Measurements from ENCODE around the gene MANEAL. TPM values are rescaled to one million over a fixed set of nuclear protein-coding genes. Genes with fewer than 3 reads are reported as not detected.

The MANEAL gene, protein sequence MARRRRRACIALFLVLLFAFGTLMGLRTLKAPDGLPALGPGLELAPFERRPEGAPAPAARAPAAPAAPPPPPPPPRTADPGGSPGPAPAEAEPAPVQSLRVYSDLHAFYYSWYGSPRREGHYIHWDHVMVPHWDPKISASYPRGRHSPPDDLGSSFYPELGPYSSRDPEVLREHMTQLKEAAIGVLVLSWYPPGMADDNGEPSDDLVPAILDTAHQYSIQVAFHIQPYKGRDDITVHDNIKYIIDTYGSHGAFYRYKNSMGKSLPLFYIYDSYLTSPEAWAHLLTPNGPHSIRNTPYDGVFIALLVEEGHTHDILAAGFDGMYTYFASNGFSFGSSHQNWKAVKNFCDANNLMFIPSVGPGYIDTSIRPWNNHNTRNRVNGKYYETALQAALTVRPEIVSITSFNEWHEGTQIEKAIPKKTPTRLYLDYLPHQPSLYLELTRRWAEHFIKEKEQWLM
- 9.9 and 11.6 TPM in 2 replicates for total RNA-seq (2014; rRNA removed; shearing (Covaris generic))

- peak; percentile 89 for DNase-seq
- Histone ChIP-seq H3K4me3 (ENCODE audit: insufficient read depth, low read depth, low read length) (peak within 1 kb of the TSS; percentile 69), H3K36me3 (replicated peaks; ENCODE audit: control insufficient read depth, insufficient read depth, low read length) (no peaks in the 10 kb centered on the region), H3K27me3 (ENCODE audit: control insufficient read depth, insufficient read depth, low read length) (peaks cover 50% of the 10 kb centered on the region)
These were observed at the start of gene MANEAL for GRCh38 chr1:37793773-37794371. TSS of gene MANEAL (plus strand) at chr1:37793847. CDS start at chr1:37794183, 336 bp downstream.

- peaks cover 14% of the 10 kb centered on the region for H3K27me3 ChIP-seq (ENCODE audit: control insufficient read depth, insufficient read depth, low read length)
These were observed 46.8 kb upstream of the MANEAL start for GRCh38 chr1:37746806-37747205.

DNA sequence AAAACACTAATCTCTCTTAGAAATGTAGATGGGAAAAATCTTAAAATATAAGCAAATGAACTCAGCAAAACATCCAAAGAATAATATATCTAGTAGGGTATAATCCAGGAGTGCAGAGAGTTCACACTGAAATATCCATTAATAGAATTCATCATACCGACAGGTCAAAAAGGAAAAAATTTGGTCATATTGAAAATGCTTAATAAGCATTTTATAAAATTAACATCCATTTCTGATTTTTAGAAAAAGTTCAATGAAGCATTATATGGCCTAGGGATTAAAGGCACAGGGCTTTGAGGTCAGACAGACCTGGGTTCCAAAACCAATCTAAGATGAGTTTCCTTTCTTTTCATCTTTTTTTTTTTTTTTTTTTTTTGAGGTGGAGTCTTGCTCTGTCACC, 45.1 kb upstream of the MANEAL start:
- no peak overlapping the region for H3K4me3 ChIP-seq (ENCODE audit: insufficient read depth, low read depth, low read length)
- no peaks in the 10 kb centered on the region for H3K36me3 ChIP-seq (replicated peaks; ENCODE audit: control insufficient read depth, insufficient read depth, low read length)
- H3K27me3 ChIP-seq (ENCODE audit: control insufficient read depth, insufficient read depth, low read length), result peaks cover 31% of the 10 kb centered on the region
- no peak for DNase-seq

More at GRCh38 chr1:37746806-37747205, 46.8 kb upstream of the MANEAL start:
- DNase-seq, result no peak
- H3K4me3 ChIP-seq (ENCODE audit: insufficient read depth, low read depth, low read length), result no peak overlapping the region
- no peaks in the 10 kb centered on the region for H3K36me3 ChIP-seq (replicated peaks; ENCODE audit: control insufficient read depth, insufficient read depth, low read length)

GRCh38 chr1:37752213-37752582, 41.4 kb upstream of the MANEAL start:
- Histone ChIP-seq H3K27me3 (ENCODE audit: control insufficient read depth, insufficient read depth, low read length) (peaks cover 61% of the 10 kb centered on the region), H3K4me3 (ENCODE audit: insufficient read depth, low read depth, low read length) (peak overlapping the region; percentile 20; the same call in 1 of the 2 replicates), H3K36me3 (replicated peaks; ENCODE audit: control insufficient read depth, insufficient read depth, low read length) (no peaks in the 10 kb centered on the region)
- no peak for DNase-seq

- Histone ChIP-seq H3K27me3 (ENCODE audit: control insufficient read depth, insufficient read depth, low read length) (peaks cover 66% of the 10 kb centered on the region), H3K4me3 (ENCODE audit: insufficient read depth, low read depth, low read length) (peak overlapping the region; percentile 20), H3K36me3 (replicated peaks; ENCODE audit: control insufficient read depth, insufficient read depth, low read length) (no peaks in the 10 kb centered on the region)
- DNase-seq, result peak; percentile 90
These were observed 40.8 kb upstream of the MANEAL start for GRCh38 chr1:37752583-37753471.

DNA sequence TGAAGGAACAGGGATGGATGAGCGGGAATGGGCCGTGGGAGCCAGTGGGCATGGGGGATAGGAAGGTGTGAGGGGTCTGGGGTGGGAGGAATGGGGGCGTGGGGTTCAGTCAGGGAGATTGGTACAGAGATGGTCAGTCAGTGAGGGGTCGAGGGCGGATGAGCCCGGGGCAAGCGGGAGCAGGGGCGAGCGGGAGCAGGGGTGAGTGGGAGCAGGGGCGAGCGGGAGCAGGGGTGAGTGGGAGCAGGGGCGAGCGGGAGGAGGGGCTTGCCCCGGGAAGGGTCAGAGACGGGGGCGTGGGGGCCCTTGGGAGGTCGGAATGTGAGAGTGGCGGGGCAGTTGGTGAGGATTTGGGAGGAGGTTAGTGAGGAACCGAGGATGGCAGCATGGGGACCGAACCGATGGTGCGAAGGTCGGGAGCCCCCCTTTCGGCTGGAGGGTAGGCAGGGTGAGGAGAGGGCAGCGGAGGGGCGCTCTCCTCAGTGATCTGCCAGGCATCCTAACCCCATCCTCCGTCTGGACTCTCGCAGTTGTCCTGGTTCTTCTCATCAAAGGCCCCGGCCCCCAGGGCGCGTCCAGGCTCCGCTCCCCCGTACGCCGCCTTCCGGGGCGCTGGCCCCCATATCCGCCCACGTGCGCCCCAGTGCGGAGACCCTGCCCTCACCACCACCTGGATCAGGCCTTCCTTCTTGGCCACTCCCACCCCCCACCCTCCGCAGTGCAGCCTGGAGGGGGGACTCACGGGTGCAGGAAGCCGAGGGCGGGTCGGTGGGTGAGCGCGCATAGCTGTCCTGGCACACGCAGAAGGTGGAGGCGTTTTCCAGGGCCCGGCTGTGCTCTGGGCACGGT, 40.0 kb upstream of the MANEAL start:
- DNase-seq, result peak; percentile 82
- Histone ChIP-seq H3K36me3 (replicated peaks; ENCODE audit: control insufficient read depth, insufficient read depth, low read length) (no peaks in the 10 kb centered on the region), H3K4me3 (ENCODE audit: insufficient read depth, low read depth, low read length) (peak overlapping the region; percentile 33; the same call in 1 of the 2 replicates), H3K27me3 (ENCODE audit: control insufficient read depth, insufficient read depth, low read length) (peaks cover 68% of the 10 kb centered on the region)

DNA sequence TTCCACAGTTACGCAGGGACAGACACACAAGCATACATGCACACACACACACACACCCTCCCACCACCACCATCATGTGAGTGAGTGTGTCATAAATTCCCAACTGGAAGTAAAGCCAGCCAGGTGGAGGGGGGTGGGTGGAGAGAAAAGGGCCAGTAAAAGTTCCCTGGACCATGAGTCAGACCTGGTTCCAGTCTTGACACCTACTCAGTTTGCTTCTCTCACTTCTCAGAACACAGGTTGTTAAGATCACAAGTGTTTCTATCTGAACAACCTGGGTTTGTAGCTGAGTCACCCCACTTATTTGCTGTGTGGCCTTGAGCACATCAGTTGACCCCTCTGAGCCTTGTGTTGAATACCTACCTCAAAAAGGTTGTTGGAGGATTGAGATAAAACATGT, 38.4 kb upstream of the MANEAL start:
- Histone ChIP-seq H3K4me3 (ENCODE audit: insufficient read depth, low read depth, low read length) (no peak overlapping the region), H3K36me3 (replicated peaks; ENCODE audit: control insufficient read depth, insufficient read depth, low read length) (no peaks in the 10 kb centered on the region), H3K27me3 (ENCODE audit: control insufficient read depth, insufficient read depth, low read length) (peaks cover 80% of the 10 kb centered on the region)
- no peak for DNase-seq

GRCh38 chr1:37755951-37756560, 37.6 kb upstream of the MANEAL start:
- Histone ChIP-seq H3K27me3 (ENCODE audit: control insufficient read depth, insufficient read depth, low read length) (peaks cover 82% of the 10 kb centered on the region), H3K36me3 (replicated peaks; ENCODE audit: control insufficient read depth, insufficient read depth, low read length) (no peaks in the 10 kb centered on the region), H3K4me3 (ENCODE audit: insufficient read depth, low read depth, low read length) (no peak overlapping the region)
- no peak for DNase-seq

DNA sequence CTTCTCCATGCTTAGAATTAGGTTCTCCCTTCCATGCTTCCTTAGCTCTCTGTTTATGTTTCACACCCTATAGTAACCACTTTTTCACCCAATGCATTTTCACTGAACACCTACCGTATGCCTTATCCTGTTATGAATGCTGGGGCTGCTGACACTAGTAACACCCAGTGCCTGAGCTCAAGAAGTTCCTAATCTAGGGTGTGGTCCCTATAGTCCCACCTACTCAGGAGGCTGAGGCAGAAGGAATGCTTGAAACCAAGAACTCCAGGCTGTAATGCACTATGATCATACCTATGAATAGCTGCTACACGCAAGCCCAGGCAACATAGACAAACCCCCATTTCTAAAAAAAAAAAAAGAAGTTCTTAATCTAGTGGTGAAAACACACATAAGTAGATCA, 34.2 kb upstream of the MANEAL start:
- no peak overlapping the region for H3K4me3 ChIP-seq (ENCODE audit: insufficient read depth, low read depth, low read length)
- DNase-seq, result no peak
- peaks cover 80% of the 10 kb centered on the region for H3K27me3 ChIP-seq (ENCODE audit: control insufficient read depth, insufficient read depth, low read length)
- no peaks in the 10 kb centered on the region for H3K36me3 ChIP-seq (replicated peaks; ENCODE audit: control insufficient read depth, insufficient read depth, low read length)

DNA sequence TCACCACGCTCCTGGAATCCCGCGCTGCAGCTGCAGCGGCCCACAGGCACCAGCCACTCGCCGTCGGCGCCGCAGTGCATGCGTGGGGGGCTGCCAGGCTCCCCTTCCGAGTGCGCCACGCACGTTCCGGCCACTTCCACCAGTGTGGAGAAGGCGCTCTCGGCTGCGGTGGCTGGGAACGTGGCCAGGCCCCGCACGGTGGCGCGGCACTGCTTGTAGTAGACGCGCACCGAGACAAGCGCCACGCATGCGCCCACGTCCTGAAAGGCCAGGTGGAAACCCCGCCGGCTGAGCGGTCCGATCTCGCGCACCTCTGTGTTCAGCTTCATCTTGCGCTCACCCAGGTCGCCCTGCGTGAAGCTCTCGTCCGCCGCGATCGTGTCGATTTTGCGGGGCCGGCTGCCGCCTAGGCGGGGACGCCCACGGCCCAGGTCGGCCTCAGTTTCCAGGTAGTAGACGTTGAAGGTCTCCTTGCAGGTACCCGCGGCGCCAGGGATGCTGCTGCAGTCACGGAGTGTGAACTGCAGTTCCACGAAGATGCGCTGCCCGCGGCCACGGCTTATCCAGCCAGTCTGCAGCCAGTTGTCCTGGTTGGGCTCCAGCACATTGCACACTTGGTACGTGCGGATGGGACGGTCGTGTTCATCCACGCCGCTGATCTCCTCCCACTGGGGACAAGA, 32.1 kb upstream of the MANEAL start:
- Histone ChIP-seq H3K27me3 (ENCODE audit: control insufficient read depth, insufficient read depth, low read length) (peaks cover 82% of the 10 kb centered on the region), H3K4me3 (ENCODE audit: insufficient read depth, low read depth, low read length) (no peak overlapping the region), H3K36me3 (replicated peaks; ENCODE audit: control insufficient read depth, insufficient read depth, low read length) (no peaks in the 10 kb centered on the region)
- no peak for DNase-seq

GRCh38 chr1:37762516-37762915, 31.1 kb upstream of the MANEAL start:
- DNase-seq, result no peak
- H3K36me3 ChIP-seq (replicated peaks; ENCODE audit: control insufficient read depth, insufficient read depth, low read length), result no peaks in the 10 kb centered on the region
- peaks cover 84% of the 10 kb centered on the region for H3K27me3 ChIP-seq (ENCODE audit: control insufficient read depth, insufficient read depth, low read length)
- no peak overlapping the region for H3K4me3 ChIP-seq (ENCODE audit: insufficient read depth, low read depth, low read length)

- DNase-seq, result no peak
- Histone ChIP-seq H3K4me3 (ENCODE audit: insufficient read depth, low read depth, low read length) (no peak overlapping the region), H3K36me3 (replicated peaks; ENCODE audit: control insufficient read depth, insufficient read depth, low read length) (no peaks in the 10 kb centered on the region), H3K27me3 (ENCODE audit: control insufficient read depth, insufficient read depth, low read length) (peaks cover 81% of the 10 kb centered on the region)
These were observed 29.7 kb upstream of the MANEAL start for GRCh38 chr1:37763791-37764413.

GRCh38 chr1:37764414-37764825, 29.2 kb upstream of the MANEAL start:
- DNase-seq, result peak; percentile 93
- H3K36me3 ChIP-seq (replicated peaks; ENCODE audit: control insufficient read depth, insufficient read depth, low read length), result no peaks in the 10 kb centered on the region
- H3K27me3 ChIP-seq (ENCODE audit: control insufficient read depth, insufficient read depth, low read length), result peaks cover 79% of the 10 kb centered on the region
- peak overlapping the region; percentile 4; the same call in 1 of the 2 replicates for H3K4me3 ChIP-seq (ENCODE audit: insufficient read depth, low read depth, low read length)

Data from H7 (cell line).